Measurements from ENCODE around the gene KIF5C.
"Not testable (repeated sequence)": the region's sequence is repeated elsewhere in the genome, so short reads cannot be mapped to it uniquely, and the experiment has no call there.

Gene KIF5C

GRCh38 chr2:148874868-148875341, at the start of gene KIF5C:
Gene KIF5C, plus strand, starts transcription at chr2:148875227. Its CDS starts 391 bp downstream, at chr2:148875618.
- H3K27ac ChIP-seq (ENCODE audit: low read length), result no peak within 1 kb of the TSS

GRCh38 chr2:148826791-148827190, 48.2 kb upstream of the KIF5C start:
- H3K4me1 ChIP-seq (ENCODE audit: control insufficient read depth in 1 of 2, insufficient read depth in 2 of 2, low read length in 2 of 2), result no peaks in the 10 kb centered on the region
- no peak overlapping the region for H3K4me3 ChIP-seq (ENCODE audit: low read depth in 1 of 2, low read length in 2 of 2)
- H3K9me3 ChIP-seq (ENCODE audit: control insufficient read depth in 1 of 2, low read length in 2 of 2), result no peaks in the 10 kb centered on the region
- H3K27ac ChIP-seq (ENCODE audit: low read length), result no peak overlapping the region
- H3K27me3 ChIP-seq (ENCODE audit: low read depth, low read length), result no peaks in the 10 kb centered on the region
- H3K36me3 ChIP-seq (ENCODE audit: control insufficient read depth in 1 of 2, insufficient read depth in 2 of 2, low read length in 2 of 2), result no peaks in the 10 kb centered on the region

More at GRCh38 chr2:148874868-148875341, at the start of gene KIF5C:
- Histone ChIP-seq H3K9me3 (ENCODE audit: control insufficient read depth in 1 of 2, low read length in 2 of 2) (no peaks in the 10 kb centered on the region), H3K4me3 (ENCODE audit: low read depth in 1 of 2, low read length in 2 of 2) (peak within 1 kb of the TSS; percentile 50 to 61), H3K36me3 (ENCODE audit: control insufficient read depth in 1 of 2, insufficient read depth in 2 of 2, low read length in 2 of 2) (no peaks in the 10 kb centered on the region), H3K4me1 (ENCODE audit: control insufficient read depth in 1 of 2, insufficient read depth in 2 of 2, low read length in 2 of 2) (peaks cover 0 to 22% of the 10 kb centered on the region in 2 donors), H3K27me3 (ENCODE audit: low read depth, low read length) (peaks cover 13% of the 10 kb centered on the region)

- H3K4me3 ChIP-seq (ENCODE audit: low read depth in 1 of 2, low read length in 2 of 2), result no peak overlapping the region
- no peaks in the 10 kb centered on the region for H3K36me3 ChIP-seq (ENCODE audit: control insufficient read depth in 1 of 2, insufficient read depth in 2 of 2, low read length in 2 of 2)
- no peaks in the 10 kb centered on the region for H3K27me3 ChIP-seq (ENCODE audit: low read depth, low read length)
- no peaks in the 10 kb centered on the region for H3K4me1 ChIP-seq (ENCODE audit: control insufficient read depth in 1 of 2, insufficient read depth in 2 of 2, low read length in 2 of 2)
- no peaks in the 10 kb centered on the region for H3K9me3 ChIP-seq (ENCODE audit: control insufficient read depth in 1 of 2, low read length in 2 of 2)
- H3K27ac ChIP-seq (ENCODE audit: low read length), result no peak overlapping the region
Observed at GRCh38 chr2:148828941-148829340, 46.1 kb upstream of the KIF5C start.

- Histone ChIP-seq H3K27ac (ENCODE audit: low read length) (no peak overlapping the region), H3K36me3 (ENCODE audit: control insufficient read depth in 1 of 2, insufficient read depth in 2 of 2, low read length in 2 of 2) (no peaks in the 10 kb centered on the region), H3K4me1 (ENCODE audit: control insufficient read depth in 1 of 2, insufficient read depth in 2 of 2, low read length in 2 of 2) (no peaks in the 10 kb centered on the region), H3K9me3 (ENCODE audit: control insufficient read depth in 1 of 2, low read length in 2 of 2) (no peaks in the 10 kb centered on the region), H3K27me3 (ENCODE audit: low read depth, low read length) (no peaks in the 10 kb centered on the region), H3K4me3 (ENCODE audit: low read depth in 1 of 2, low read length in 2 of 2) (no peak overlapping the region)
Observed at GRCh38 chr2:148829618-148830017, 45.4 kb upstream of the KIF5C start.

GRCh38 chr2:148832637-148833036, 42.4 kb upstream of the KIF5C start:
- Histone ChIP-seq H3K27ac (ENCODE audit: low read length) (no peak overlapping the region), H3K27me3 (ENCODE audit: low read depth, low read length) (no peaks in the 10 kb centered on the region), H3K4me1 (ENCODE audit: control insufficient read depth in 1 of 2, insufficient read depth in 2 of 2, low read length in 2 of 2) (no peaks in the 10 kb centered on the region), H3K36me3 (ENCODE audit: control insufficient read depth in 1 of 2, insufficient read depth in 2 of 2, low read length in 2 of 2) (no peaks in the 10 kb centered on the region), H3K4me3 (ENCODE audit: low read depth in 1 of 2, low read length in 2 of 2) (no peak overlapping the region), H3K9me3 (ENCODE audit: control insufficient read depth in 1 of 2, low read length in 2 of 2) (no peaks in the 10 kb centered on the region)

GRCh38 chr2:148842050-148842449, 33.0 kb upstream of the KIF5C start:
- Histone ChIP-seq H3K27ac (ENCODE audit: low read length) (no peak overlapping the region), H3K4me1 (ENCODE audit: control insufficient read depth in 1 of 2, insufficient read depth in 2 of 2, low read length in 2 of 2) (no peaks in the 10 kb centered on the region), H3K27me3 (ENCODE audit: low read depth, low read length) (no peaks in the 10 kb centered on the region), H3K36me3 (ENCODE audit: control insufficient read depth in 1 of 2, insufficient read depth in 2 of 2, low read length in 2 of 2) (no peaks in the 10 kb centered on the region), H3K4me3 (ENCODE audit: low read depth in 1 of 2, low read length in 2 of 2) (no peak overlapping the region), H3K9me3 (ENCODE audit: control insufficient read depth in 1 of 2, low read length in 2 of 2) (peaks cover 0 to under 1% of the 10 kb centered on the region in 2 donors)

- Histone ChIP-seq H3K9me3 (ENCODE audit: control insufficient read depth in 1 of 2, low read length in 2 of 2) (peaks cover 6 to 8% of the 10 kb centered on the region in 2 donors), H3K36me3 (ENCODE audit: control insufficient read depth in 1 of 2, insufficient read depth in 2 of 2, low read length in 2 of 2) (no peaks in the 10 kb centered on the region), H3K27me3 (ENCODE audit: low read depth, low read length) (no peaks in the 10 kb centered on the region), H3K4me3 (ENCODE audit: low read depth in 1 of 2, low read length in 2 of 2) (no peak overlapping the region), H3K4me1 (ENCODE audit: control insufficient read depth in 1 of 2, insufficient read depth in 2 of 2, low read length in 2 of 2) (no peaks in the 10 kb centered on the region), H3K27ac (ENCODE audit: low read length) (no peak overlapping the region)
Observed at GRCh38 chr2:148848146-148848545, 26.9 kb upstream of the KIF5C start.

GRCh38 chr2:148853458-148853857, 21.6 kb upstream of the KIF5C start:
- H3K4me3 ChIP-seq (ENCODE audit: low read depth in 1 of 2, low read length in 2 of 2), result no peak overlapping the region
- no peak overlapping the region for H3K27ac ChIP-seq (ENCODE audit: low read length)
- H3K4me1 ChIP-seq (ENCODE audit: control insufficient read depth in 1 of 2, insufficient read depth in 2 of 2, low read length in 2 of 2), result no peaks in the 10 kb centered on the region
- H3K9me3 ChIP-seq (ENCODE audit: control insufficient read depth in 1 of 2, low read length in 2 of 2), result peaks cover under 1 to 5% of the 10 kb centered on the region in 2 donors
- H3K36me3 ChIP-seq (ENCODE audit: control insufficient read depth in 1 of 2, insufficient read depth in 2 of 2, low read length in 2 of 2), result no peaks in the 10 kb centered on the region
- no peaks in the 10 kb centered on the region for H3K27me3 ChIP-seq (ENCODE audit: low read depth, low read length)

- H3K4me3 ChIP-seq (ENCODE audit: low read depth in 1 of 2, low read length in 2 of 2), result no peak overlapping the region
- H3K36me3 ChIP-seq (ENCODE audit: control insufficient read depth in 1 of 2, insufficient read depth in 2 of 2, low read length in 2 of 2), result no peaks in the 10 kb centered on the region
- H3K27ac ChIP-seq (ENCODE audit: low read length), result no peak overlapping the region
- no peaks in the 10 kb centered on the region for H3K27me3 ChIP-seq (ENCODE audit: low read depth, low read length)
- H3K4me1 ChIP-seq (ENCODE audit: control insufficient read depth in 1 of 2, insufficient read depth in 2 of 2, low read length in 2 of 2), result no peaks in the 10 kb centered on the region
- H3K9me3 ChIP-seq (ENCODE audit: control insufficient read depth in 1 of 2, low read length in 2 of 2), result no peaks in the 10 kb centered on the region
Observed at GRCh38 chr2:148860037-148860436, 15.0 kb upstream of the KIF5C start.

GRCh38 chr2:148861367-148861766, 13.7 kb upstream of the KIF5C start:
- no peaks in the 10 kb centered on the region for H3K9me3 ChIP-seq (ENCODE audit: control insufficient read depth in 1 of 2, low read length in 2 of 2)
- no peak overlapping the region for H3K27ac ChIP-seq (ENCODE audit: low read length)
- no peak overlapping the region for H3K4me3 ChIP-seq (ENCODE audit: low read depth in 1 of 2, low read length in 2 of 2)
- H3K36me3 ChIP-seq (ENCODE audit: control insufficient read depth in 1 of 2, insufficient read depth in 2 of 2, low read length in 2 of 2), result no peaks in the 10 kb centered on the region
- no peaks in the 10 kb centered on the region for H3K4me1 ChIP-seq (ENCODE audit: control insufficient read depth in 1 of 2, insufficient read depth in 2 of 2, low read length in 2 of 2)
- H3K27me3 ChIP-seq (ENCODE audit: low read depth, low read length), result no peaks in the 10 kb centered on the region

- not testable (repeated sequence) for H3K9me3 ChIP-seq (ENCODE audit: control insufficient read depth in 1 of 2, low read length in 2 of 2); H3K27ac ChIP-seq (ENCODE audit: low read length); H3K36me3 ChIP-seq (ENCODE audit: control insufficient read depth in 1 of 2, insufficient read depth in 2 of 2, low read length in 2 of 2); H3K27me3 ChIP-seq (ENCODE audit: low read depth, low read length); H3K4me1 ChIP-seq (ENCODE audit: control insufficient read depth in 1 of 2, insufficient read depth in 2 of 2, low read length in 2 of 2); H3K4me3 ChIP-seq (ENCODE audit: low read depth in 1 of 2, low read length in 2 of 2)
Observed at GRCh38 chr2:148862478-148862877, 12.5 kb upstream of the KIF5C start.

GRCh38 chr2:148865512-148865911, 9.5 kb upstream of the KIF5C start:
- Histone ChIP-seq H3K27ac (ENCODE audit: low read length) (no peak overlapping the region), H3K4me1 (ENCODE audit: control insufficient read depth in 1 of 2, insufficient read depth in 2 of 2, low read length in 2 of 2) (no peaks in the 10 kb centered on the region)

More at GRCh38 chr2:148865512-148865911, 9.5 kb upstream of the KIF5C start:
- H3K27me3 ChIP-seq (ENCODE audit: low read depth, low read length), result no peaks in the 10 kb centered on the region
- H3K36me3 ChIP-seq (ENCODE audit: control insufficient read depth in 1 of 2, insufficient read depth in 2 of 2, low read length in 2 of 2), result no peaks in the 10 kb centered on the region
- no peak overlapping the region for H3K4me3 ChIP-seq (ENCODE audit: low read depth in 1 of 2, low read length in 2 of 2)
- H3K9me3 ChIP-seq (ENCODE audit: control insufficient read depth in 1 of 2, low read length in 2 of 2), result peaks cover 0 to 3% of the 10 kb centered on the region in 2 donors

All from muscle layer of duodenum (tissue), 2 donors.